CD1c-positive myeloid dendritic cell (primary cell): ENCODE results near the gene VSIR.
A peak's percentile ranks its signal among the peaks of the same experiment; 100 is the strongest.

Source experiments
- DNase-seq: peaks from one replicate; pipeline ENCODE4 v3.0.0-alpha.2; 2016; ENCODE audit errors: extremely low spot score

The VSIR gene

DNA sequence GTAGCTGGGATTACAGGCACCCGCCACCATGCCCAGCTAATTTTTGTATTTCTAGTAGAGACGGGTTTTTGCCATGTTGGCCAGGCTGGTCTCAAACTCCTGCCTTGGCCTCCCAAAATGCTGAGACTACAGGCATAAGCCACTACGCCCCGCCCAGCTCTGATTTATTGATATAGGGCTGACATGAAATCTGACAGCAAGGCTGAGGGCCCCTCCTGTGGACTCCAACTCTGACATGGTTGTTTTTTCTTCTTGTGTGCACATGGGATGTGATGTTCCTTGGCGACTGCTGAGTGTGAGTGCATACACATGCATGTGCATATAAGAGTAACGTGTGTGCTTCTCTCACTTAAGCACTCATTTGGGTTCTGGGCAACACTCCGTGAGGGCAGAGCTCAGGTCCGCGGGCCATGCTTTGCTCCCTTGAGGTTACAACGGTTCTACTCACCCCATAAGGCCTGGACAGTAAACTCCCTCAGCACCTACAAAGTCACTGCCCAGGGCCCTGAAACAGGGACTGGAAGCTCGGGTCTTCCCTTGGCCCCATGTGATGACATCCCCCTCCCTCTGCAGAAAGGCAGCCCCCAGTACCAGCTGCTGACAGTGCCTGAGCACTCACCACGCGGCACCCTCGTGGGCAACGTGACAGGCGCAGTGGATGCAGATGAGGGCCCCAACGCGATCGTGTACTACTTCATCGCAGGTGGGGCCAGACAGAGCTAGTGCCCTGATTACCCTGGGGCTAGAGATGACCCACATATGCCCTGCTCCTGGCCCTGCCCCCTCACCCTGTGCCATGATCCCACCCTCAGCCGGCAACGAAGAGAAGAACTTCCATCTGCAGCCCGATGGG is 33.6 kb upstream of the VSIR start:
- no peak for DNase-seq

DNA sequence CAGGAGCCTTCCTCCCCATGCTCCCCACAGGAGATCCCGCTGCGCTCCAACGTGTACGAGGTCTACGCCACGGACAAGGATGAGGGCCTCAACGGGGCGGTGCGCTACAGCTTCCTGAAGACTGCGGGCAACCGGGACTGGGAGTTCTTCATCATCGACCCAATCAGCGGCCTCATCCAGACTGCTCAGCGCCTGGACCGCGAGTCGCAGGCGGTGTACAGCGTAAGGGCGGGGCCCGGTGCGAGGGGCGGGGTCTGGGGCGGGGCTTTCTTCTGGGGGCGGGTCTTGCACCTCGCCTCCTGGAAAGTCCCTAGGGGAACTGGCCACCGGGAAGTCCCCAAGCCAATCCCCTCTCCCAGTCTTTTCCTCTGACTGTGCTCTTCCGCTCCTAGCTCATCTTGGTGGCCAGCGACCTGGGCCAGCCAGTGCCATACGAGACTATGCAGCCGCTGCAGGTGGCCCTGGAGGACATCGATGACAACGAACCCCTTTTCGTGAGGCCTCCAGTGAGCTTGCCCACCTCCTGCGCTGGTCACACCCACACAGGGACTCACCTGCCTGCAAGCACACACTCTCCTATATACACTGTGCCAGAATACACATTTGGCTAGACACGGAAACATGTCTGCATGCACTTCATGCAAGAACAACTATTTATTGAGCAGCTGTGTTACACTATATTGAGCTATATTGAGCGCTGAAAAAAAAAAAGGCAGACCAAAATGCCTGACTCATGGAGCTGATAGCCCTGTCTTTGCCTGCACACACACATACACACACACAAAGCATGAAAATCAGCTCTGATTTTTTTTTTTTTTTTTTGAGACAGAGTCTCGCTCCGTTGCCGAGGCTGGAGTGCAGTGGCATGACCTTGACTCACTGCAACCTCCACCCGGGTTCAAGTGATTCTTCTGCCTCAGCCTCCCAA is 32.7 kb upstream of the VSIR start:
- DNase-seq = peak; percentile 79

DNA sequence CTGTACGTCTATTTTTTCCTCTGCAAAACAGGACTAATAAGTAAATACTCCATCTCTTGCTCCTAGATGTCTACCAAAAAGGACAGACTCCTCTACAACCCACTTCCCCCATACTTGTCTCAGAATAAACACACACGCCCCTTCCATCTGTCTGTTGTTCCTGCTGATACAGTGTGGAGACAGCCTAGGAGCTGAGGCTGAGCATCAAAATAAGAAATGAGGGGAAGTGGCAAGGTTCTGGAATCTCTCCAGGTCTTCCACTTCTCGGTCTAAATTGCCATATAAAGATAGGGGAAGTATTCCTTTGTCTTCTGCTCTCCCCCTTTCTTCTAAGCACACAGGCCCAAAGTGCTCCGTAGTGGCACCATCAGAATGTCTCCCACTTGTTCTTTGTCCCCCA is 30.8 kb upstream of the VSIR start:
- DNase-seq = peak; percentile 76

DNA sequence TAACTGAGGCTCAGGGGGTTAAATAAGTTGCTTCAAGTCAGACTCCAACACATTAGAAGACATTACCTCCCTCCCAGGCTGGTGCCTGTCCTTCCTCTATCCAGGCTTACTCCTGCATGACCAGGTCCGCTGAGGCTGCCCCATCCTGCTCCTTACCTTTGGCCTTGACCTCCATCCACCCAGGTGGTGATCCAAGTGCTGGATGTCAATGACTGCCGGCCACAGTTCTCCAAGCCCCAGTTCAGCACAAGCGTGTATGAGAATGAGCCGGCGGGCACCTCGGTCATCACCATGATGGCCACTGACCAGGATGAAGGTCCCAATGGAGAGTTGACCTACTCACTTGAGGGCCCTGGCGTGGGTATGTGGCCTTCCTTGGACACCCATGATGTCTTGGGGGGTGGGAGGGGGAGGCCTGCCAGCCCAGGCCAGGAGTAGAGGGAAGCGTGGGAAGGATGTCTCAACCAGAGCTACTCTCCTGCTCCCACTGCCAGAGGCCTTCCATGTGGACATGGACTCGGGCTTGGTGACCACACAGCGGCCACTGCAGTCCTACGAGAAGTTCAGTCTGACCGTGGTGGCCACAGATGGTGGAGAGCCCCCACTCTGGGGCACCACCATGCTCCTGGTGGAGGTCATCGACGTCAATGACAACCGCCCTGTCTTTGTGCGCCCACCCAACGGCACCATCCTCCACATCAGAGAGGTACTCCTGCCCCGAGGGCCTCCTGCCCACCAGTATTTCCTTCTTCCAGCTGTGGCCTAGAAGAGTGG is 29.6 kb upstream of the VSIR start:
- no peak for DNase-seq

DNA sequence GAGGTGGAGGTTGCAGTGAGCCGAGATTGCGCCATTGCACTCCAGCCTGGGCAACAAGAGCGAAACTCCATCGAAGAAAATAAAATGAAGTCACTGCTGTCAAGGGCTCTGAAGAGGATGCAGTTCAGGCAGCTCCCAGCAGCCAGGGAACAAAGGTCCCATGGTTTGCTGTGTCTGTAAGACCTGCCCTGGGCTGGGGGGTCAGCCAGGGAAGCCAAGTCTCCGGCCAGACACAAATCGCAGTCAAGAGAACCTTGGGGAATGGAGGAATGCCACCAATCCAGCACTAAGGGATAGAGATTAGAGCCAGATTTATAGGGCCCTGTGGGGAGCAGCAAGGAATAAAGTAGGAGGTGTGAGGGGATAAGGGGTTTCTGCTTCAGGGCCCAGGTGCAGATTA is 28.9 kb upstream of the VSIR start:
- no peak for DNase-seq

DNA sequence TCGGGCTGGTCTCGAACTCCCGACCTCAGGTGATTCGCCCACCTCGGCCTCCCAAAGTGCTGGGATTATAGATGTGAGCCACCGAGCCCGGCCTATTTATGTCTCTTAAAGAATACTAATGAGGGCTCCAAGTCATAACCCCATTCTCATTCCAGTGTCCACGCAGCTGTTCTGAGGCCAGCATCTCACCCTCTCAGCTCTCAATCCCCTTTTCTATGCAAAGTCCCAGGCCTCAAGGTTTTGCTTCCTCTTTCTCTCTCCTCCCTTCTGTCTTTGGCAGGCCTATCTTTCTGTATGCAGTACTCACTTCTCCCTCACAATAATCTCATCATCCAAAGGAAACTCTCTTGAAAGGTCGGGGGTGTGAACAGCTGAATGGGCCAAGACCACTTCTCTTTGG is 28.0 kb upstream of the VSIR start:
- DNase-seq = no peak

DNA sequence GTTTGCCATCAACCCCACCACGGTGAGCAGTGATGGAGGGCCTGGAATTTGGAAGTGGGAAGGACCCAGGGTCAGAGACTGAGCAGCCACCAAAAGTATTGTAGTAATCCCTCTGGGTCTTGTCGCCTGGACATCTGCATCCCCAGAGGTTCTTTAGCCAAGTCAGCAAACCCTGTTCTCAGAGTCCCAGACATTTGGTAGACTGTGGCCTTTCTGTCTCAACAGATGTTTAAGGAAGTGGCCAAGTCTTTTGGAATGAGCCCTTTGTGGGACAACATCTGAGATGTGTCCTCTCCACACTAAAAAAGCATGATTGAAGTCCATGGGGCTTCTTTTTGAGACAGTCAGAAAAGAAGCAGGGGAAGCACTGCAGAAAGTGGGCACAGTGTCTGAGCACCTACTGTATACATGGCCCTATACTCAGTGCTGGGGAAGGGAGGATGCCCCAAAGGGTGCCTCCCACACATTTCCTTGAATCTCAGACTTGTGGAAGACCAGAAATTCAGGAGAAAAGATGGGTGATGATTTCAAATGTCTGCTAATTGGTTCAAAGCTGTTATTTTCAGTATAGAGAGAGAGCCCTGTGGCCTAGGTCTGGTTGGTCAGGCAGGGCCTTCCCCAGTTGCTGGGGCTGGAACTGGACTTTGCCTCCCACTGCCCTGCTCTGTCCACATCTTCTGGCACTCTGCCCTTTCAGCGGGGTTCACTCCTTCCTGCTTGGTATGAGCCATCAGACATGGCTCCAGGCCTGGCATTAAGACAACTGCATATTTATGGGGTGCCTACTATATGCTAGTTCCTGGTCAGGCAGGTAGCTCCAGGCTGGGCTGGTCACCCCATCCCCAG is 26.5 kb upstream of the VSIR start:
- DNase-seq = peak; percentile 29

DNA sequence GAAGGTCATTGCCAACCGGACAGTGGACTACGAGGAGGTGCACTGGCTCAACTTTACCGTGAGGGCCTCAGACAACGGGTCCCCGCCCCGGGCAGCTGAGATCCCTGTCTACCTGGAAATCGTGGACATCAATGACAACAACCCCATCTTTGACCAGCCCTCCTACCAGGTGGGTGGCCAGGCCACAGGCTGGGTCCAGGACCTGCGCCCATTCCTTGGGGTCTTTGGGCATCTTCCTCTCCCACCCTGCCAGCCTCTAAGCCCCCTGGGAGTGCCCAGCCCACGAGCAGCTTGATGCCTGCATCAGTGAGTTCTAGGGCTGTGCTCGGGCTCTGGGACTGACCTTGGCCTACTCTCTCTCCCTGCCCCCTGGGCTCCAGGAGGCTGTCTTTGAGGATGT is 25.8 kb upstream of the VSIR start:
- no peak for DNase-seq

DNA sequence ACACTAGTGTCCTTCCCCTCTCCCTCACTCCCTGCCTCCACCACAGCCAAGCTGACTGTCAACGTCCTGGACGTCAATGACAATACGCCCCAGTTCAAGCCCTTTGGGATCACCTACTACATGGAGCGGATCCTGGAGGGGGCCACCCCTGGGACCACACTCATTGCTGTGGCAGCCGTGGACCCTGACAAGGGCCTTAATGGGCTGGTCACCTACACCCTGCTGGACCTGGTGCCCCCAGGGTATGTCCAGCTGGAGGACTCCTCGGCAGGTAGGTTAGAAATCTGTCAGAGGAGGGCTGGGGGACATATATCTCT is 24.9 kb upstream of the VSIR start:
- DNase-seq = no peak

DNA sequence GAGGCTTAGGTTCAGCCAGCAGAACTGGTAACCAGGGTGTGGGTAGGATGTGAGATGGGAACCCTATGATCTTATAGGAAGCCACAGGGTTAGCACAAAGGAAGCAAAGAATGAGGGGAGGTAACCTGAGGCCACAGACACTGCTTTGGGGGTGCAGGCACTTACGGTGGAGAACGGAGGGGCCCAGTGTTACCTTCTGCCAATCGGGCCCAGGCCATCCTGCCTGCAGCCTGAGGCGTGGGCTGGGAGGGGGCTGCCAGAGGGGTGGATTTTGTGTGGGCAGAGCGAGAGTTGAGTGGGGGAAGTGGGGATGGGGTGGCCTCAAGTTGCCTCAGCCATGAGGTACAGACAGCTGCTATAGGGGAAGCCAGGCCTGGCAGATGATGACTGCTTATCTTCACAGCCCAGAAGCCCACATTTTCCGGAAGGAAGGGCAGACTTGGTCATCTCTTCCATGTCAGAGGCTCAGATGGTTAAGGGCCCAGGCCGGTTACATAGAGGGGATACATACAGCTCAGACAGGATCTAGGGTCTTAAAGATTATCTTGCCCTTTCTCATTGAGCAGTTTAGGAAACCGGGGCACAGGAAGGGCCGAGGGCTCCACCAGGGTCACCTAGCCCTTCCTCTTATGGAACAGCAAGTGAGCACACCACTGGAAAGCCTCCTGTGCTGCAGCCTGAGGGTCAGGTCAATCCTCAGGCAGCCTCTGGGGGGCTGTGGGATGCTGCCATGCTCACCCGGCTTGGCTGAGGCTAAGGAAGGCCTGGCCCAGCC is 24.4 kb upstream of the VSIR start:
- no peak for DNase-seq

DNA sequence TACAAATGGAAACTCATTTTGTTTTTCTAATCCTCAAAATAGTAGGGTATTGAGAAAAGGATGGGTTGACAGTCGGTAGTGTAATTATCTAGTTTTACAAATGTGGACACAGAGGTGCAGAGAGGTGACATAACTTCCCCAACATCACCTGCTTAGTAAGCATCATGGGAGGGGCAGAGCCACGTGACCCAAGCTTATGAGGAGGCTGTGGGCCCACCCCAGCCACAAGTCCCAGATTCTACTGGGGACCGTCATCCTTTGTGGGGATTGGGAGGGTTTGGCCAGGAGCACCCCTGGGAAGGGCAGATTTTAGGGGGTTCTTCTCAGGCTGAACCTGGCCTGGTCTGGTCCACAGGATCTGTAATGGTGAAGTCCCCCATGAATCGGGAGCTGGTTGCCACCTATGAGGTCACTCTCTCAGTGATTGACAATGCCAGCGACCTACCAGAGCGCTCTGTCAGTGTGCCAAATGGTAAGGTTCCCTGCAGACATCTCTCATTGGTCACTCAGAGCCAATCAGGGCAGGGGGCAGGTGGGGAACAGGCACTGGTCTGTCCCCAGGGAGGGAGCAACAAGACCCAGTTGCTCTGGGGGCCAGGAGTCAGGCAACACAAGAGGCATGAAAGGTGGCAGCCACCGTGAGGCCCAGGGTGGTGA is 23.6 kb upstream of the VSIR start:
- DNase-seq = no peak

DNA sequence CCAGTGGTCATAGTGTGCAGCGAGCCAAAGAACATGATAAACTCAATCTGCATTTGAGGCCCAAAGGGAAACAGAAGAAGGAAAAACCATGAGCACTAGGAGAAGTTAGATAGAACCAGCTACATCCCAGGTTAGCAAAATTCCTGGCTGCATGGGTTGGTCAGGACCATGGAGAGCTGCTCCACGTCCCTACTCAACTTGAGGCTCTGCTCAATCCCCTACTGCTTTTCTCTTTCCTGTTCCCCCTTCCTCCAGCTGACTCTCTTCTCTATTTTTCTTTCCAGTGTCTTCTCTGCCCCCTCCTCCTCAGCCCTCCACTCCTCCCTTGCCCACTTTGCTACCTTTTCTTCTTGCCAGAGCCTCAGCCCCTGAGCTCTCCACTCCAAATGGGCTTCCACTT is 21.9 kb upstream of the VSIR start:
- DNase-seq = no peak

DNA sequence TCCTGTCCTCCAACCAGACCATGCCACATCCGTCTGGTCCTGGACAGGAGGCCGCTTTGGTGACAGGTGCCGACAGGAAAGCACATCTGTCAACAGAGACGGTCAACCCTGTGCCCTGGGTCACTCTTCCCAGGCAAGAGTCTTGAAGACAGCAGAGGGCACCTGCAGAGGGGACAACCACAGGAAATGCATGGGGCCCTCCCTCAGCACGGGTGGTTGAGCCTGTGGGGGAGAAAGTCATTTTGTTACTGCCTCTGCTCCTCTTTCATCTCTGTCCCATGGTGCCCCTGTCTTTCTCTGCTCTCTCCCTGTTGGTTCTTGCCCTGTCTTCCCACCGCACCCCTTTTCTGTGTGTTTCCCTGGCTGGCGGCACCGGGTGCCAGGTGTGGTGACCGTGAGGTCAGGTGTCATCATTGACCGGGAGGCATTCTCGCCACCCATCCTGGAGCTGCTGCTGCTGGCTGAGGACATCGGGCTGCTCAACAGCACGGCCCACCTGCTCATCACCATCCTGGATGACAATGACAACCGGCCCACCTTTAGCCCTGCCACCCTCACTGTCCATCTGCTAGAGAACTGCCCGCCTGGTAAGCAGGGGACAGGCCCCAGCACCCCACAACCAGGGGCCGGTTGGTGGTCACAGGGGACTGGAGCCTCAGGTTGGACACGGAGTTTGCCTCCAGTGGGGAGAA is 17.6 kb upstream of the VSIR start:
- DNase-seq = no peak

DNA sequence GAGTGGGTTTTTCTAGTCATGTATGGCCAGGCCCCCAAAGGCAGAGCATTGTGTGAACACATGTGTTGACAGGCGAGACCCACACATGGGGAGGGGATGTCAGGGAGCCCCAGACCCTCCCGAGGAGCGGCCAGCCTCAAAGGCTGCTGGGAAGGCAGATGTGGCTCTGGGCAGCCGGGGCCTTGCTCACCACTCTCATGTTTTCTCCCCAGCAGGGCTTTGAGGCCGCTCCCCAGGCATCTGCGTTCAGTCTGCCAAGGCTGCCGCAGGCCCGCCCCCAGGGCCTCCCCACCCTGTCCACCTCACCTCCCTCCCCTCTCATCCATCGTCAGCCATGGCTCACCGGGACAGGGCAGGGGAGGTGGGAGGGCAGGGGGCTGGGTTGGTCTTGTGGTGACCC is 16.6 kb upstream of the VSIR start:
- DNase-seq = no peak

DNA sequence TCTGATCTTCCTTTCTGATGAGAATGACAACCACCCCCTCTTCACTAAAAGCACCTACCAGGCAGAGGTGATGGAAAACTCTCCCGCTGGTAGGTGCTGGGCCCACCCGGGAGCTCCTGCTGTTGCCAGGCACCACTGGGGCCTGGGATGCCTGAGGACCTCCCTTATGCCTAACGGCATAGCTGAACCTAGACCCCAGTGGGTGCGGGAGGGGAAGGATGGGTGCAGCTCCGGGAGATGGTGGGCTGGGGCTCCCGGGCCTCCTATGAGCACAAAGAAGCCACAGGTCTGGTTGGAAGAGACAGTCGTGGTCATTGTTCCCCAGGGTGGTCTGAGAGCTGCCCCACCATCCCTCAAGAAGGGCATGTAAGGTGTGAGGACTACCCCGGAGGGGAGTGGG is 15.6 kb upstream of the VSIR start:
- DNase-seq = no peak

DNA sequence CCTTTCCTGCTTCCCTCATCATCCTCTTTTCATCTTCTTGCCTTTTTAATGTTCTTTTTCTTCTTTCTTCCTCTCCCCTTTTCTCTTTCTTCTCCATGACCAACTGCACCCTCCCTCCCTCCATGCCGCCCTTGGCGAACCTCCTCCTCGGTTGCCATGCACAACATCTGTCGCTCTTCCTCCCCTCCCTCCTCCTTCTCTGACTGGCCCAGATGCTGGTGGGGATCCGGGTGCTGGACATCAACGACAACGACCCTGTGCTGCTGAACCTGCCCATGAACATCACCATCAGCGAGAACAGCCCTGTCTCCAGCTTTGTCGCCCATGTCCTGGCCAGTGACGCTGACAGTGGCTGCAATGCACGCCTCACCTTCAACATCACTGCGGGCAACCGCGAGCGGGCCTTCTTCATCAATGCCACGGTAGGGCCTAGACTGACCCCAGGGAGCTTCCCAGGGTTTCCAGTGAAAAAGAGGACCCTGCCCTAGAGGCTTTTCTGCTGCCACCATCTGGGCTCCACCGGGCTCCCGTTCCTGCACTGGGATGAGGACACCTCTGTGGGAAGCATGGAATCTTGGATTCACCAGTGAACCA is 11.5 kb upstream of the VSIR start:
- no peak for DNase-seq

DNA sequence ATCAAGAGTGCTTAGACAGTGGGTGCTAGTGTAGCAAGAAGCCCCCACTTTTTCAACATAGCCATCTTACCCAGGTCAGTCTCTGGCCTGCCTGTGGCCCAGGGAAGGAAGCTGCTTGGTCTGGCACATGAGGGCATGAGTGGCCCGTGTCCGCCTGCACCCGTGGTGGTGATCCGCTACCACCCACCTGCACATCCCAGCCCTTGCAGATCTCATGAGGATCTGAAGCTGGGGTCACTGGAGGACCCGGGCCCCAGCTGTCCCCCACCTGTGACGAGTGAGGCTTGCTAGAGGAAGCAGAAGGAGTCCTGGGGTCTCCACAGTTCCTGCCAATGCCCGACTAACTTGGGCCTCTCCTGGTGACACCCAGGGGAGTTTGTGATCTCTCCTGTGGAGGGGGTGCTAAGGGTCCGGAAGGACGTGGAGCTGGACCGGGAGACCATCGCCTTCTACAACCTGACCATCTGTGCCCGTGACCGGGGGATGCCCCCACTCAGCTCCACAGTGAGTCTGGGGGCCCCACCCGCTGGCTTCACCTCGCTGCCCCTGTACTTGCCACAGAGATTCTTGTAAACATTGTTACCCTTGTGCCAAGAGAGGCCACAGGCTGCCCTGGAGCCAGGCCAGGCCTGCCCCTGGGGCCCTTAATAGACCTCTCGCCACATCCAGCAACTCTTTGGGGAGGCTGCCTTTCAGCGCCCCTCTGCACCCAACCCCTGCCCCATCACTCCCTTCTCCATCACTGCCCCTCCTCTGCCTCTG is 10.8 kb upstream of the VSIR start:
- no peak for DNase-seq

DNA sequence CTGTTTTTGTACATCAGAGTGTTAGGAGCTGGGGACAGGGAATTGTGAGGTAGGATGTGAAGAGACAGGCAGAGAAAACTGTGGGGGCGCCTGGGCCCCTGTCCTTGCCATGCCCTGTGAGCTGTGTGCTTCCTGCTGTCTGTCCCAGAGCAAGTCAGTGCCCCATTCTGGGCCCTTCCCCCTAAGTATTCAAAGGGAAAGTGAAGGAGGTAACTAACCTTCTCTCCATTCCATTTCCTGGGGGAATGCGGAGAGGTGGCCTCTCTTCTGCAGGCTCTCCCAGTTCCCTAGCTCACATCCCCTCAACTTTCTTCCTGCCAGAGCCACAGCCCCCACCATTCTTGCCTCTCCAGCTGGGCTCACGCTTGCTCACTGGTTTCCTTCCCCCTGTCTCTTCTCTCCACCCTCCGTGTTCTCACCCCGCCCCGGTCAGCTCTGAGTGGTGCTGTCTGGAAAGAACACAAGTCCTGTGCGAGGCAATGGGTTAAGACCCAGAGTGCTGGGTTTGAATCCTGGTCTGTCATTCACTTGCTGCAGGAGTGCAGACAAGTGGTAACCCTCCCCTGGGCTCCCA is 9.7 kb upstream of the VSIR start:
- no peak for DNase-seq
